Epithelial cell of prostate (primary cell): Measurements from ENCODE around the gene IL25.
"Not testable (repeated sequence)": the region's sequence is repeated elsewhere in the genome, so short reads cannot be mapped to it uniquely, and the experiment has no call there.

Source experiments
- DNase-seq: peaks from one replicate; pipeline ENCODE4 v3.0.0-alpha.2; 2011; ENCODE audit warnings: low read depth, low spot score
- H3K27ac ChIP-seq: fragments of 450-650 bp; 2 replicates; pipeline ENCODE4 v1.5.1; 2017; ENCODE audit warnings: mild to moderate bottlenecking

Gene IL25

GRCh38 chr14:23406244-23406643 lies 33.6 kb downstream of the IL25 start:
- no peak for DNase-seq
- no peak overlapping the region for H3K27ac ChIP-seq

- no peak overlapping the region for H3K27ac ChIP-seq
- no peak for DNase-seq
Measured at GRCh38 chr14:23406725-23407355, 34.2 kb downstream of the IL25 start.

GRCh38 chr14:23407516-23408306 lies 35.1 kb downstream of the IL25 start, which contains the start of gene MYH6:
MYH6 (minus strand) TSS chr14:23408273; CDS start chr14:23407223, 1,050 bp downstream.
- DNase-seq, result no peak
- H3K27ac ChIP-seq, result no peak within 1 kb of the TSS

GRCh38 chr14:23408307-23408630 lies 35.7 kb downstream of the IL25 start:
- no peak overlapping the region for H3K27ac ChIP-seq
- no peak for DNase-seq

GRCh38 chr14:23409475-23409874 lies 36.9 kb downstream of the IL25 start:
- H3K27ac ChIP-seq, result no peak overlapping the region
- no peak for DNase-seq

- no peak for DNase-seq
- no peak overlapping the region for H3K27ac ChIP-seq
Measured at GRCh38 chr14:23409966-23410635, 37.5 kb downstream of the IL25 start.

GRCh38 chr14:23411563-23412525 lies 39.2 kb downstream of the IL25 start:
- no peak for DNase-seq
- no peak overlapping the region for H3K27ac ChIP-seq

GRCh38 chr14:23413681-23414080 lies 41.1 kb downstream of the IL25 start:
- DNase-seq, result no peak
- no peak overlapping the region for H3K27ac ChIP-seq

GRCh38 chr14:23414254-23414653 lies 41.6 kb downstream of the IL25 start:
- DNase-seq, result no peak

GRCh38 chr14:23414906-23415820 lies 42.6 kb downstream of the IL25 start:
- no peak overlapping the region for H3K27ac ChIP-seq
- DNase-seq, result no peak

More at GRCh38 chr14:23414254-23414653, 41.6 kb downstream of the IL25 start:
- no peak overlapping the region for H3K27ac ChIP-seq

GRCh38 chr14:23415821-23416778 lies 43.5 kb downstream of the IL25 start:
- no peak overlapping the region for H3K27ac ChIP-seq
- no peak for DNase-seq

GRCh38 chr14:23416801-23417200 lies 44.2 kb downstream of the IL25 start:
- no peak for DNase-seq
- no peak overlapping the region for H3K27ac ChIP-seq

GRCh38 chr14:23417269-23417668 lies 44.7 kb downstream of the IL25 start:
- not testable (repeated sequence) for DNase-seq, H3K27ac ChIP-seq

- no peak overlapping the region for H3K27ac ChIP-seq
- no peak for DNase-seq
Measured at GRCh38 chr14:23418021-23418420, 45.4 kb downstream of the IL25 start.

- not testable (repeated sequence) for DNase-seq, H3K27ac ChIP-seq
Measured at GRCh38 chr14:23419646-23420045, 47.0 kb downstream of the IL25 start.

GRCh38 chr14:23421594-23421993 lies 49.0 kb downstream of the IL25 start:
- H3K27ac ChIP-seq, result no peak overlapping the region
- no peak for DNase-seq

GRCh38 chr14:23423657-23424056 lies 51.0 kb downstream of the IL25 start:
- no peak overlapping the region for H3K27ac ChIP-seq
- no peak for DNase-seq

GRCh38 chr14:23425169-23425568 lies 52.6 kb downstream of the IL25 start:
- H3K27ac ChIP-seq, result no peak overlapping the region
- no peak for DNase-seq
